HL-60 (cell line): ENCODE results near the gene FASTKD2. TPM values are rescaled to one million over a fixed set of nuclear protein-coding genes. Genes with fewer than 3 reads are reported as not detected.

Source experiments
- DNase-seq, 2 experiments: peaks; one replicate each; pipeline ENCODE4 v3.0.0-alpha.2; 2010 to 2020; ENCODE audit warnings: low read depth in 1 of 2, low spot score in 1 of 2
- H3K27ac ChIP-seq: fragments of 250-450 bp; sonication (Bioruptor Pico); replicated peaks from 2 replicates; pipeline ENCODE4 v1.5.1; 2020; ENCODE audit warnings: mild to moderate bottlenecking, moderate library complexity
- H3K27me3 ChIP-seq: fragments of 250-450 bp; sonication (Bioruptor Pico); 2 replicates; pipeline ENCODE4 v1.5.1; 2021; ENCODE audit warnings: mild to moderate bottlenecking, moderate library complexity; ENCODE audit not compliant: insufficient read depth, poor library complexity, severe bottlenecking
- H3K4me3 ChIP-seq: replicated peaks from 2 replicates; pipeline ENCODE4 v1.5.1; 2011; ENCODE audit warnings: mild to moderate bottlenecking, control low read depth, low read length; ENCODE audit not compliant: insufficient read depth
- CTCF ChIP-seq: IDR thresholded peaks from one replicate; pipeline ENCODE4 v1.5.1; 2011; ENCODE audit warnings: low read length, control low read depth, inconsistent platforms; ENCODE audit not compliant: insufficient read depth
- GABPA ChIP-seq: IDR thresholded peaks from 2 replicates; pipeline ENCODE4 v1.6.1; 2012; ENCODE audit warnings: low read depth
- REST ChIP-seq: IDR thresholded peaks from 2 replicates; pipeline ENCODE4 v1.6.1; 2012; ENCODE audit warnings: low read depth; ENCODE audit not compliant: insufficient replicate concordance
- SPI1 ChIP-seq: IDR thresholded peaks from 2 replicates; pipeline ENCODE4 v1.6.1; 2012; ENCODE audit warnings: low read depth, mild to moderate bottlenecking, borderline replicate concordance
- microRNA-seq: library from miRNA; unstranded; fragments of <30 nt; microRNA quantifications from one replicate; pipeline ENCODE4, GENCODE V29; 2018

Gene FASTKD2

DNA sequence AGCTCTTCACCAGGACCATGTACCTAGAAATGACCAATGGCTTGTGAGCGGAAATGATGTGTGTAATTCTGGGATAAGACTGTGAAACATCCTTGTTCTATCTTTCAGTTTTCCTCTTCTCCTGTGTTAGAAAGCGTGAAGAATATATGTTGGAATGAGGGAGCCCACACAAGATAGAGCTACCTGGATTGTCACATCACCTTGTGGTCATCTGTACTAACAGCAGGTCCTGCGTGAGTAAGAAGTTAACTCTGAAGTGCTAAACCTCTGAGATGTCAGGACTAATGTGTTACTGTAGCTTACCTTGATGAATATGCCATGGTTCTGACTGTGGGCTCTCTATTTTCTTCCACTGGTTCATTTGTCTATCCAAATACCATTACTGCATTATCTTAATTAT, 75.6 kb downstream of the FASTKD2 start:
- DNase-seq: no peak
- H3K4me3 ChIP-seq: no peak overlapping the region
- H3K27me3 ChIP-seq: no peaks in the 10 kb centered on the region
- no peak overlapping the region for H3K27ac ChIP-seq
- TF ChIP-seq GABPA (no peak), SPI1 (no peak), CTCF (no peak), REST (no peak)

Small RNA genes lying within 50 kb of the gene (microRNA-seq; reads per million reads assigned to microRNA genes)
- gene MIR3130-1: not detected
- gene MIR3130-2: not detected
